Lung (tissue), 12 donors: ENCODE measurements around the gene SPINK8. TPM values are rescaled to one million over a fixed set of nuclear protein-coding genes. Genes with fewer than 3 reads are reported as not detected.

Source experiments
- ATAC-seq: fragments of 200-7000 bp; cut with Tn5 transposase; one replicate; pipeline ENCODE4 v1.9.1; 2020; ENCODE audit warnings: moderate number of reproducible peaks; ENCODE audit not compliant: insufficient read depth, low FRiP score
- DNase-seq, 3 donors: peaks; one replicate each; pipeline ENCODE4 v3.0.0-alpha.2; 2013 to 2017
- H3K27ac ChIP-seq, 2 donors: one replicate each; pipeline ENCODE4 v1.5.1; 2013; ENCODE audit warnings: mild to moderate bottlenecking in 2 of 2, moderate library complexity in 2 of 2, control low read depth in 1 of 2, inconsistent platforms in 1 of 2, low read depth in 1 of 2, low read length in 1 of 2
- H3K27me3 ChIP-seq, 3 donors: one replicate each; pipeline ENCODE4 v1.5.1; 2013; ENCODE audit warnings: low read length in 2 of 3; ENCODE audit not compliant: control insufficient read depth in 3 of 3, insufficient read depth in 3 of 3
- H3K36me3 ChIP-seq, 4 donors: one replicate each; pipeline ENCODE4 v1.5.1; 2013; ENCODE audit warnings: low read length in 4 of 4, mild to moderate bottlenecking in 1 of 4, moderate library complexity in 1 of 4; ENCODE audit not compliant: control insufficient read depth in 4 of 4, insufficient read depth in 4 of 4
- H3K4me1 ChIP-seq, 5 donors: one replicate each; pipeline ENCODE4 v1.5.1; 2013; ENCODE audit warnings: low read length in 5 of 5, mild to moderate bottlenecking in 2 of 5, moderate library complexity in 1 of 5; ENCODE audit not compliant: control insufficient read depth in 5 of 5, insufficient read depth in 5 of 5
- H3K4me3 ChIP-seq: one replicate; pipeline ENCODE4 v1.5.1; 2013; ENCODE audit warnings: mild to moderate bottlenecking, control low read depth, moderate library complexity
- H3K9ac ChIP-seq, 2 donors: one replicate each; pipeline ENCODE4 v1.5.1; 2013; ENCODE audit warnings: low read length in 2 of 2, control low read depth in 1 of 2; ENCODE audit not compliant: insufficient read depth in 1 of 2
- H3K9me3 ChIP-seq, 4 donors: one replicate each; pipeline ENCODE4 v1.5.1; 2013; ENCODE audit warnings: low read length in 3 of 4, mild to moderate bottlenecking in 1 of 4, moderate library complexity in 1 of 4; ENCODE audit not compliant: control insufficient read depth in 4 of 4, insufficient read depth in 3 of 4
- WGBS, 2 donors: extraction: QIAGEN DNeasy Blood & Tissue Kit; methylation state at CpG; one replicate each; pipeline ENCODE4 v1.1.7; 2013; 5-methylcytosine and 5-hydroxymethylcytosine counted together
- polyA plus RNA-seq, 2 donors: library from polyadenylated mRNA; stranded (reverse); fragments of 200-250 nt; gene quantifications; one replicate each; pipeline ENCODE4 v1.2.1, GENCODE V29; 2013
- total RNA-seq, 2 donors: library from RNA; depleted of rRNA in 1 of 2; stranded (reverse); fragments of >200 nt in 1 of 2; gene quantifications; one replicate each; pipeline ENCODE4 v1.2.1, GENCODE V29; 2014 to 2021
- TF ChIP-seq, protein P1 (sequence below): IDR thresholded peaks from 2 replicates; pipeline ENCODE4 v1.5.1; 2012; ENCODE audit warnings: mild to moderate bottlenecking; ENCODE audit errors: control extremely low read depth, extremely low read depth
- donor health status: control.
- donor health status: control.
- donor health status: Bipolar disorder and iron deficiency.
- donor health status: healthy.
- donor health status: DM: yes; HTN: yes; CAD: no.

Gene SPINK8
- total and polyA plus RNA-seq, 4 donors, result not detected

DNA sequence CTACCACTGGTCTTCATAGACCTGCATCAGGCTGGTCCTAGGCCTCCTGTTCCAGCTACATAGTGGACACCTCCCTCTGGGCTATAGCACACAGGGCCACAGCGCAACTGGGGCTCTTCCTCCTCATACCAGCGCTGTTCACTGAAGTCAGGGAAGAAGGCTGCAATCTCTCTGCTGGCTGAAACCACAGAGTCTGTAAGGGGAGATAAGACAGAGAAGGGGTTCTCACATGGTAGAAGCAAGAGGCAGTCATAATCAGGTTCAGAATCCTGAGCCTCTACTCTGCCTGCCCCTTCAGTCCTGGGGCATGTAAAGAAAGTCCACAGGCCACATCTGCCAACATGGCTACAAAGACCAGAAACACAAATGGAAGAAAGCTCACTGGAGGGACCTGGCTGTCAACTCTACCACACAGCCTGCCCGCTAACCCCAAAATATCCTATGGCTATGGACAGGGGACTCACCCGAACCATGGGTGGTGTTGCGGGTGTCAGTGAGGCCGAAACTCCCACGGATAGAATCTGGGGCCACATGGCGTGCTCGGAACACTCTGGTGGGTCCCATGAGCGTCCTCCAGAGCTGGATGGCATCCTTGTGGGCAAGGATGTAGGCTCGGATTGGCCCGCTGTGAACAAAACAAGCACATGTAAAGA lies 38.7 kb downstream of the SPINK8 start:
- Histone ChIP-seq H3K4me3 (no peak overlapping the region), H3K27ac (no peak overlapping the region), H3K27me3 (no peaks in the 10 kb centered on the region), H3K9ac (no peak overlapping the region), H3K9me3 (peaks cover 0 to 2% (median 0%) of the 10 kb centered on the region in 4 donors), H3K36me3 (peaks cover 9 to 36% (median 25%) of the 10 kb centered on the region in 4 donors), H3K4me1 (peaks cover 0 to 2% (median 0%) of the 10 kb centered on the region in 5 donors)
- ATAC-seq (no peak), DNase-seq (no peak)
- TF ChIP-seq, protein P1, sequence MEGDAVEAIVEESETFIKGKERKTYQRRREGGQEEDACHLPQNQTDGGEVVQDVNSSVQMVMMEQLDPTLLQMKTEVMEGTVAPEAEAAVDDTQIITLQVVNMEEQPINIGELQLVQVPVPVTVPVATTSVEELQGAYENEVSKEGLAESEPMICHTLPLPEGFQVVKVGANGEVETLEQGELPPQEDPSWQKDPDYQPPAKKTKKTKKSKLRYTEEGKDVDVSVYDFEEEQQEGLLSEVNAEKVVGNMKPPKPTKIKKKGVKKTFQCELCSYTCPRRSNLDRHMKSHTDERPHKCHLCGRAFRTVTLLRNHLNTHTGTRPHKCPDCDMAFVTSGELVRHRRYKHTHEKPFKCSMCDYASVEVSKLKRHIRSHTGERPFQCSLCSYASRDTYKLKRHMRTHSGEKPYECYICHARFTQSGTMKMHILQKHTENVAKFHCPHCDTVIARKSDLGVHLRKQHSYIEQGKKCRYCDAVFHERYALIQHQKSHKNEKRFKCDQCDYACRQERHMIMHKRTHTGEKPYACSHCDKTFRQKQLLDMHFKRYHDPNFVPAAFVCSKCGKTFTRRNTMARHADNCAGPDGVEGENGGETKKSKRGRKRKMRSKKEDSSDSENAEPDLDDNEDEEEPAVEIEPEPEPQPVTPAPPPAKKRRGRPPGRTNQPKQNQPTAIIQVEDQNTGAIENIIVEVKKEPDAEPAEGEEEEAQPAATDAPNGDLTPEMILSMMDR, result no peak
- 96 to 97% methylated on average over 12 of the region's 12 CpGs for WGBS, 2 donors

DNA sequence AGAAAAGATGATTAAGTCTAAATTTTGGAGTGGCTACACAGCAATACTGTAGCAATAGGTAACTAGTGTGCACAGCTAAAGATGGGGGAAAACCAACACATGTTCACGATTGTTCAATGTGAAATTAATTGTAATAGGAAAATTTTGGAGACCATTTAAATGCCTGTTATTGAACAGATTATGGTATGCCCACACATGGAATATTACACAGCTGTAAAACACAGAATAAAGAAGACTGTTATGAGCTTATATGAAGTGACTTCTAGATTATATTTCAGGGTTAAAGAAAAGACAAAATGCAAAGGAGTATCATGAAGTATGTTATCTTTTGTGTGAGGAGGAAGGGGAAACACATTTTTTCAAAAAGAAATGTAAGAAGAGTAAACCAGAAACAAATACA lies 43.8 kb downstream of the SPINK8 start:
- Histone ChIP-seq H3K36me3 (peaks cover 2 to 13% (median 7%) of the 10 kb centered on the region in 4 donors), H3K9ac (no peak overlapping the region), H3K4me1 (no peaks in the 10 kb centered on the region), H3K27me3 (no peaks in the 10 kb centered on the region), H3K9me3 (no peaks in the 10 kb centered on the region), H3K27ac (no peak overlapping the region), H3K4me3 (no peak overlapping the region)
- whole genome bisulfite sequencing, 2 donors, result 88 to 89% methylated on average over 1 of the region's 1 CpG
- ATAC-seq, result no peak
- TF ChIP-seq, protein P1, result no peak
- no peak for DNase-seq

DNA sequence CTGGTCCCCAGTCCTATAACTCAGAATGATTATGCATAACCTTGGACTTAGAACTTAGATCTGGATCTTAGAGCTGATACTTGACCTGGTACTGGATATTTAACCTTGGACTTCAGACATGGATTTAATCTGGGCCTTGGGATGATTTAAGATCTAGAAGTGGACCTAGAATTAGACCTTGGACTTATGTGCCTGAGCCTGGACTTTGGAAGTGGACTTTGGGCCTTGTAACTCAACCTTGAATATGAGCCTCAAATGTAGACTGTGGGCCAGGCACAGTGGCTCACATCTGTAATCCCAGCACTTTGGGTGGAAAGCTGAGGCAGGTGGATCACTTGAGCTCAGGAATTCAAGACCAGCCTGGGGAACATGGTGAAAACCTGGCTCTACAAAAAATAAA lies 46.4 kb downstream of the SPINK8 start:
- DNase-seq (no peak), ATAC-seq (no peak)
- no peak overlapping the region for H3K4me3 ChIP-seq
- TF ChIP-seq, protein P1, result no peak
- H3K9me3 ChIP-seq, result no peaks in the 10 kb centered on the region
- H3K27ac ChIP-seq, result no peak overlapping the region
- no peaks in the 10 kb centered on the region for H3K4me1 ChIP-seq
- no peak overlapping the region for H3K9ac ChIP-seq
- H3K36me3 ChIP-seq, result peaks cover 0 to 4% (median 2%) of the 10 kb centered on the region in 4 donors
- H3K27me3 ChIP-seq, result no peaks in the 10 kb centered on the region

DNA sequence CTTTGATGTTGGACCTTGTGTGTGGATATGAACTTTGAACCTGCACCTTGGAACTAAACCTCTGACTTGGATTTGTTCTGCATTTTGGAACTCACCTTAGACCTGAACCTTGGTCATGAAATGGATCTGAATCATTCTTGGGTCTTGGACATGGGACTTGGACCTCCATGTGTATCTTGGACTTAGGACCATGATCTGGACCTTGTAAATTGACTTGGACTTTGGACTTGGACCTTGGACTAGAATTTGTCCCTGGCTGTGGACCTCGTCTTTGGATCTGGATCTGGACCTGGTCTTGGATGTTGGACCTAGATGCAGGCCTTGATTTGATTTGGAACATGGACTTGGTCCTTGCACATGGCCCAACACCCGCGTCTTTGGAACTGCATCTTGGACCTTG lies 47.2 kb downstream of the SPINK8 start:
- Histone ChIP-seq H3K9ac (no peak overlapping the region), H3K4me1 (no peaks in the 10 kb centered on the region), H3K27ac (no peak overlapping the region), H3K9me3 (no peaks in the 10 kb centered on the region), H3K36me3 (peaks cover 0 to 4% (median 2%) of the 10 kb centered on the region in 4 donors), H3K4me3 (no peak overlapping the region), H3K27me3 (no peaks in the 10 kb centered on the region)
- ATAC-seq (no peak), DNase-seq (no peak)
- TF ChIP-seq, protein P1, result no peak
- 97 to 98% methylated on average over 3 of the region's 3 CpGs for WGBS, 2 donors
